ENCODE measurements around the gene WAPL. TPM values are rescaled to one million over a fixed set of nuclear protein-coding genes. Genes with fewer than 3 reads are reported as not detected.

WAPL gene
- total RNA-seq, 6 experiments from 2014 or later: 30.7 to 37.1 (median 33.6) TPM

- TF ChIP-seq CTCF (IDR thresholded peaks at IDR 0.05): no peak
- Mint-ChIP-seq H3K27ac (no peak overlapping the region), H3K4me1 (ENCODE audit: low read depth) (peaks cover 42% of the 10 kb centered on the region), H3K27me3 (ENCODE audit: insufficient read depth) (peaks cover 2% of the 10 kb centered on the region), H3K9me3 (peaks cover 8% of the 10 kb centered on the region; the same call in 1 of the 2 replicates), H3K4me3 (no peak overlapping the region), H3K36me3 (ENCODE audit: low read depth) (peaks cover 8% of the 10 kb centered on the region)
- DNase-seq: no peak
These were observed 112.4 kb downstream of the WAPL start for GRCh38 chr10:86409183-86409582.

- no peak overlapping the region for H3K4me3 Mint-ChIP-seq
- no peak for TF ChIP-seq CTCF (IDR thresholded peaks at IDR 0.05)
- H3K36me3 Mint-ChIP-seq (ENCODE audit: low read depth): no peaks in the 10 kb centered on the region
- no peak for DNase-seq
- peaks cover 29% of the 10 kb centered on the region for H3K4me1 Mint-ChIP-seq (ENCODE audit: low read depth)
- no peak overlapping the region for H3K27ac Mint-ChIP-seq
- H3K9me3 Mint-ChIP-seq: no peaks in the 10 kb centered on the region
- H3K27me3 Mint-ChIP-seq (ENCODE audit: insufficient read depth): peaks cover 2% of the 10 kb centered on the region
These were observed 118.3 kb downstream of the WAPL start for GRCh38 chr10:86403183-86403797.

GRCh38 chr10:86402283-86402941 is 119.2 kb downstream of the WAPL start:
- H3K9me3 Mint-ChIP-seq: no peaks in the 10 kb centered on the region
- DNase-seq: peak; percentile 33
- H3K27me3 Mint-ChIP-seq (ENCODE audit: insufficient read depth): peaks cover 2% of the 10 kb centered on the region
- peaks cover 29% of the 10 kb centered on the region for H3K4me1 Mint-ChIP-seq (ENCODE audit: low read depth)
- no peak for TF ChIP-seq CTCF (IDR thresholded peaks at IDR 0.05)
- H3K4me3 Mint-ChIP-seq: peak overlapping the region; percentile 76
- peak overlapping the region; percentile 40; the same call in 1 of the 2 replicates for H3K27ac Mint-ChIP-seq
- no peaks in the 10 kb centered on the region for H3K36me3 Mint-ChIP-seq (ENCODE audit: low read depth)

GRCh38 chr10:86401588-86402282 is 119.9 kb downstream of the WAPL start:
- Mint-ChIP-seq H3K4me1 (ENCODE audit: low read depth) (peaks cover 29% of the 10 kb centered on the region), H3K27ac (no peak overlapping the region), H3K36me3 (ENCODE audit: low read depth) (no peaks in the 10 kb centered on the region), H3K27me3 (ENCODE audit: insufficient read depth) (peaks cover 2% of the 10 kb centered on the region), H3K4me3 (peak overlapping the region; percentile 76), H3K9me3 (no peaks in the 10 kb centered on the region)
- TF ChIP-seq CTCF (IDR thresholded peaks at IDR 0.05): no peak
- DNase-seq: no peak

- H3K4me3 Mint-ChIP-seq: peak overlapping the region; percentile 76
- peaks cover 2% of the 10 kb centered on the region for H3K27me3 Mint-ChIP-seq (ENCODE audit: insufficient read depth)
- peaks cover 29% of the 10 kb centered on the region for H3K4me1 Mint-ChIP-seq (ENCODE audit: low read depth)
- H3K9me3 Mint-ChIP-seq: no peaks in the 10 kb centered on the region
- peak; percentile 62 for TF ChIP-seq CTCF (IDR thresholded peaks at IDR 0.05)
- no peaks in the 10 kb centered on the region for H3K36me3 Mint-ChIP-seq (ENCODE audit: low read depth)
- peak; percentile 20 for DNase-seq
- no peak overlapping the region for H3K27ac Mint-ChIP-seq
These were observed 120.6 kb downstream of the WAPL start for GRCh38 chr10:86400705-86401587.

Measured in HFFc6 (cell line).